Ascending aorta (tissue), 2 donors: ENCODE results near the gene CAMSAP3. TPM values are rescaled to one million over a fixed set of nuclear protein-coding genes. Genes with fewer than 3 reads are reported as not detected.

Experiments
- DNase-seq, 2 donors: peaks; one replicate each; pipeline ENCODE4 v3.0.0-alpha.2; 2019; ENCODE audit warnings: low spot score in 2 of 2
- H3K27ac ChIP-seq, 2 donors: fragments of 200-600 bp; sonication (generic); one replicate each; pipeline ENCODE4 v1.5.1; 2016 to 2017; ENCODE audit warnings: mild to moderate bottlenecking in 1 of 2
- H3K27me3 ChIP-seq: fragments of 200-600 bp; sonication (generic); one replicate; pipeline ENCODE4 v1.5.1; 2017
- H3K36me3 ChIP-seq, 2 donors: fragments of 200-600 bp; sonication (generic); one replicate each; pipeline ENCODE4 v1.5.1; 2016
- H3K4me1 ChIP-seq, 2 donors: fragments of 200-600 bp; sonication (generic); one replicate each; pipeline ENCODE4 v1.5.1; 2016 to 2017; ENCODE audit warnings: mild to moderate bottlenecking in 1 of 2
- H3K4me3 ChIP-seq, 2 donors: fragments of 200-600 bp; sonication (generic); one replicate each; pipeline ENCODE4 v1.5.1; 2016 to 2017; ENCODE audit warnings: mild to moderate bottlenecking in 1 of 2
- H3K9me3 ChIP-seq, 2 donors: fragments of 200-600 bp; sonication (generic); one replicate each; pipeline ENCODE4 v1.5.1; 2016
- CTCF ChIP-seq, 3 experiments: fragments of 200-600 bp in 2 of 3; fragments of 450-650 bp in 1 of 3; sonication (generic) in 2 of 3; IDR thresholded peaks; one replicate each; pipeline ENCODE4 v1.5.1; 2016 to 2019; ENCODE audit warnings: antibody characterized with exemption in 3 of 3, mild to moderate bottlenecking in 1 of 3, moderate library complexity in 1 of 3
- intact Hi-C: fragments of 100-400 bp; cut with DNase I; formaldehyde crosslinking; loops from one replicate; pipeline ENCODE4 v1.15.1; 2023
- total RNA-seq: library from RNA; depleted of rRNA; stranded (reverse); fragments of >200 nt; gene quantifications from one replicate; pipeline ENCODE4 v1.1.0, GENCODE V29; 2016

Gene CAMSAP3
- total RNA-seq, 1 donor from 2014 or later = not detected

- no peaks in the 10 kb centered on the region for H3K4me1 ChIP-seq
- no peak overlapping the region for H3K27ac ChIP-seq
- TF ChIP-seq CTCF (IDR thresholded peaks at IDR 0.05) = no peak
- DNase-seq = no peak
- H3K36me3 ChIP-seq = no peaks in the 10 kb centered on the region
- H3K9me3 ChIP-seq = no peaks in the 10 kb centered on the region
- H3K27me3 ChIP-seq = no peaks in the 10 kb centered on the region
- no peak overlapping the region for H3K4me3 ChIP-seq
- intact Hi-C loops = no loop called here
These were observed 69.4 kb downstream of the CAMSAP3 start for GRCh38 chr19:7665076-7665475.

Other genes starting within 250 kb of the CAMSAP3 start
- 31.3 TPM for gene ARHGEF18, start 246.9 kb upstream of the CAMSAP3 start, total RNA-seq
- not detected for gene PEX11G, start 106.8 kb upstream of the CAMSAP3 start, total RNA-seq
- gene ZNF358, start 79.8 kb upstream of the CAMSAP3 start, total RNA-seq = 163 TPM
- gene MCOLN1, start 73.2 kb upstream of the CAMSAP3 start, total RNA-seq = 11.9 TPM
- gene PNPLA6, start 60.1 kb upstream of the CAMSAP3 start, total RNA-seq = 190 TPM
- gene XAB2, start 33.7 kb downstream of the CAMSAP3 start, total RNA-seq = 18.4 TPM
- not detected for gene PET100, start 33.9 kb downstream of the CAMSAP3 start, total RNA-seq
- not detected for gene PCP2, start 37.9 kb downstream of the CAMSAP3 start, total RNA-seq
- gene STXBP2, start 41.2 kb downstream of the CAMSAP3 start, total RNA-seq = 26.6 TPM
- gene RETN, start 73.2 kb downstream of the CAMSAP3 start, total RNA-seq = not detected
- gene MCEMP1, start 81.2 kb downstream of the CAMSAP3 start, total RNA-seq = not detected
- gene TRAPPC5, start 85.0 kb downstream of the CAMSAP3 start, total RNA-seq = 166 TPM
- gene FCER2, start 106.3 kb downstream of the CAMSAP3 start, total RNA-seq = not detected
- gene CLEC4G, start 136.2 kb downstream of the CAMSAP3 start, total RNA-seq = 1.7 TPM
- 12.6 TPM for gene CD209, start 151.7 kb downstream of the CAMSAP3 start, total RNA-seq
- gene CLEC4M, start 167.4 kb downstream of the CAMSAP3 start, total RNA-seq = not detected
- gene EVI5L, start 234.4 kb downstream of the CAMSAP3 start, total RNA-seq = 27.7 TPM